Naive thymus-derived CD4-positive, alpha-beta T cell (primary cell): ENCODE data around the gene AP1G2. TPM values are rescaled to one million over a fixed set of nuclear protein-coding genes. Genes with fewer than 3 reads are reported as not detected.
A peak's percentile ranks its signal among the peaks of the same experiment; 100 is the strongest.

Experiments
- ATAC-seq: fragments of 150-1000 bp; cut with Tn5 transposase; 2 replicates; pipeline ENCODE4 v1.10.0; 2021; ENCODE audit warnings: mild to moderate bottlenecking, moderate library complexity
- CTCF ChIA-PET: fragments of 350-600 bp; sonication (Branson Sonifier 250); formaldehyde crosslinking; loops from one replicate; lab custom pipeline; 2021; ENCODE audit warnings: antibody characterized with exemption; lab: Charles Lee
- POLR2A ChIA-PET: fragments of 350-600 bp; sonication (Branson Sonifier 250); formaldehyde crosslinking; loops from one replicate; lab custom pipeline; 2021; ENCODE audit warnings: antibody characterized with exemption, inconsistent platforms; lab: Charles Lee
- DNase-seq, 9 donors: peaks; one replicate each; pipeline versions ENCODE4 v3.0.0 to v3.0.0-alpha.2; 2020 to 2022; ENCODE audit warnings: mixed read lengths in 1 of 9
- H3K27ac ChIP-seq: one replicate; pipeline ENCODE4 v1.7.0; 2013; ENCODE audit warnings: mild to moderate bottlenecking, low read depth, low read length, moderate library complexity
- H3K27me3 ChIP-seq, 2 donors: one replicate each; pipeline ENCODE4 v1.7.0; 2013; ENCODE audit warnings: low read length in 2 of 2, mild to moderate bottlenecking in 2 of 2, moderate library complexity in 2 of 2; ENCODE audit not compliant: control insufficient read depth in 2 of 2, insufficient read depth in 2 of 2
- H3K36me3 ChIP-seq, 3 experiments: 1 replicate in 2 of 3; 2 replicates in 1 of 3; pipeline ENCODE4 v1.7.0; 2013; ENCODE audit warnings: low read length in 3 of 3, mild to moderate bottlenecking in 3 of 3, moderate library complexity in 1 of 3; ENCODE audit not compliant: insufficient read depth in 3 of 3, control insufficient read depth in 2 of 3
- H3K4me1 ChIP-seq, 2 donors: one replicate each; pipeline ENCODE4 v1.7.0; 2013; ENCODE audit warnings: low read length in 2 of 2, mild to moderate bottlenecking in 2 of 2, moderate library complexity in 1 of 2; ENCODE audit not compliant: control insufficient read depth in 2 of 2, insufficient read depth in 2 of 2
- H3K4me3 ChIP-seq: 2 replicates; pipeline ENCODE4 v1.7.0; 2013; ENCODE audit warnings: mild to moderate bottlenecking, low read length
- H3K9me3 ChIP-seq, 3 experiments: 1 replicate in 2 of 3; 2 replicates in 1 of 3; pipeline ENCODE4 v1.7.0; 2013; ENCODE audit warnings: low read length in 3 of 3; ENCODE audit not compliant: control insufficient read depth in 2 of 3
- H3K27ac Mint-ChIP-seq, 9 donors: one replicate each; pipeline ENCODE4 v1.8.0; 2020 to 2022; ENCODE audit warnings: mixed read lengths in 9 of 9, mild to moderate bottlenecking in 8 of 9, moderate library complexity in 5 of 9, inconsistent platforms in 2 of 9
- H3K27me3 Mint-ChIP-seq, 5 donors: one replicate each; pipeline ENCODE4 v1.8.0; 2021 to 2022; ENCODE audit warnings: mixed read lengths in 5 of 5, mild to moderate bottlenecking in 1 of 5
- H3K36me3 Mint-ChIP-seq, 5 donors: one replicate each; pipeline ENCODE4 v1.8.0; 2020 to 2022; ENCODE audit warnings: mixed read lengths in 5 of 5, mild to moderate bottlenecking in 3 of 5, inconsistent platforms in 1 of 5
- H3K4me1 Mint-ChIP-seq, 7 donors: one replicate each; pipeline ENCODE4 v1.8.0; 2020 to 2022; ENCODE audit warnings: mixed read lengths in 7 of 7, mild to moderate bottlenecking in 3 of 7, inconsistent platforms in 1 of 7
- H3K4me3 Mint-ChIP-seq, 10 donors: one replicate each; pipeline ENCODE4 v1.8.0; 2020 to 2022; ENCODE audit warnings: mild to moderate bottlenecking in 10 of 10, mixed read lengths in 10 of 10, moderate library complexity in 6 of 10, inconsistent platforms in 2 of 10
- H3K9me3 Mint-ChIP-seq, 11 donors: one replicate each; pipeline ENCODE4 v1.8.0; 2020 to 2022; ENCODE audit warnings: mixed read lengths in 11 of 11, mild to moderate bottlenecking in 4 of 11, inconsistent platforms in 1 of 11, moderate library complexity in 1 of 11
- intact Hi-C, 2 donors: fragments of 100-400 bp; cut with micrococcal nuclease; formaldehyde crosslinking; loops; one replicate each; pipeline ENCODE4 v1.15.1; 2023
- polyA plus RNA-seq, 2 donors: library from polyadenylated mRNA; unstranded; fragments of 300-500 nt; fragmentation: Illumina TruSeq; gene quantifications; one replicate each; pipeline ENCODE4 v1.2.3, GENCODE V29; 2021
- total RNA-seq, 6 experiments: library from RNA in 5 of 6; stranded (reverse) in 5 of 6; gene quantifications; 1 replicate in 5 of 6; 2 replicates in 1 of 6; pipeline ENCODE4 v1.2.3 and lab custom pipeline; 2021 to 2026

Gene AP1G2
- total and polyA plus RNA-seq, 7 experiments from 2014 or later, result 66.4 to 548 (median 270) TPM

- H3K27me3 Mint-ChIP-seq, result no peaks in the 10 kb centered on the region
- peaks cover 8 to 32% (median 9%) of the 10 kb centered on the region in 5 donors for H3K36me3 Mint-ChIP-seq
- no peaks in the 10 kb centered on the region for H3K9me3 Mint-ChIP-seq
- Histone ChIP-seq H3K36me3 (peaks cover 0 to 76% (median 23%) of the 10 kb centered on the region in 3 experiments), H3K27ac (no peak overlapping the region), H3K4me1 (peaks cover 10 to 14% of the 10 kb centered on the region in 2 donors), H3K9me3 (no peaks in the 10 kb centered on the region), H3K27me3 (no peaks in the 10 kb centered on the region), H3K4me3 (no peak overlapping the region)
- intact Hi-C loops, result loop anchor here (1.0 kb wide), 4 partner anchors 23 to 297 kb away; no protein-coding TSS in a partner anchor
- no peak for ATAC-seq
- peak overlapping the region in 5 of 9 donors; percentile 12 to 88 (median 67) for H3K27ac Mint-ChIP-seq
- POLR2A ChIA-PET, result interaction anchor here (0.6 to 0.8 kb wide), 3 partner anchors 19 to 1015 kb away, joined by 3 to 6 read pairs (median 4); no protein-coding TSS in a partner anchor
- DNase-seq, result no peak
- CTCF ChIA-PET, result interaction anchor here (0.6 to 4.8 kb wide), 10 partner anchors 10 to 87 kb away, joined by 3 to 64 read pairs (median 5); partner anchors contain the start of gene ZFHX2
- peaks cover 16 to 44% (median 37%) of the 10 kb centered on the region in 7 donors for H3K4me1 Mint-ChIP-seq
- peak overlapping the region in 1 of 10 donors; percentile 2 for H3K4me3 Mint-ChIP-seq
These were observed 5.4 kb downstream of the AP1G2 start for GRCh38 chr14:23561873-23562821.

- no peak overlapping the region for H3K4me3 Mint-ChIP-seq
- H3K4me1 Mint-ChIP-seq, result peaks cover 20 to 43% (median 38%) of the 10 kb centered on the region in 7 donors
- H3K9me3 Mint-ChIP-seq, result no peaks in the 10 kb centered on the region
- Histone ChIP-seq H3K27me3 (no peaks in the 10 kb centered on the region), H3K9me3 (no peaks in the 10 kb centered on the region), H3K27ac (no peak overlapping the region), H3K36me3 (peaks cover 0 to 75% (median 23%) of the 10 kb centered on the region in 3 experiments), H3K4me3 (no peak overlapping the region), H3K4me1 (peaks cover 8 to 15% of the 10 kb centered on the region in 2 donors)
- H3K36me3 Mint-ChIP-seq, result peaks cover 8 to 32% (median 9%) of the 10 kb centered on the region in 5 donors
- intact Hi-C loops, result no loop called here
- CTCF ChIA-PET, result interaction anchor here (0.8 to 4.8 kb wide), 6 partner anchors 9 to 84 kb away, joined by 3 to 64 read pairs (median 5); partner anchors contain the start of gene ZFHX2
- POLR2A ChIA-PET, result no interaction called here
- DNase-seq (no peak), ATAC-seq (no peak)
- peak overlapping the region in 2 of 9 donors; percentile 67 to 88 for H3K27ac Mint-ChIP-seq
- no peaks in the 10 kb centered on the region for H3K27me3 Mint-ChIP-seq
These were observed 6.3 kb downstream of the AP1G2 start for GRCh38 chr14:23561259-23561658.

GRCh38 chr14:23559926-23560520 lies 7.6 kb downstream of the AP1G2 start:
- ChIA-PET POLR2A (interaction anchor here (0.6 to 1.4 kb wide), 4 partner anchors 10 to 239 kb away, joined by 3 to 12 read pairs (median 4); partner anchors contain the start of gene PABPN1), CTCF (interaction anchor here (0.7 to 4.8 kb wide), 7 partner anchors 21 to 290 kb away, joined by 3 to 64 read pairs (median 3); no protein-coding TSS in a partner anchor)
- H3K36me3 ChIP-seq, result peaks cover 0 to 68% (median 23%) of the 10 kb centered on the region in 3 experiments
- DNase-seq (no peak), ATAC-seq (no peak)
- H3K27ac ChIP-seq, result no peak overlapping the region
- intact Hi-C loops, result loop anchor here (5.0 to 10.0 kb wide), 4 partner anchors 258 to 875 kb away; partner anchors contain the start of genes ACIN1 (in 1 of the 2), C14orf119 (in 1 of the 2), DCAF11 (in 1 of the 2) and NRL (in 1 of the 2)
- no peak overlapping the region for H3K4me3 ChIP-seq
- H3K4me1 ChIP-seq, result peaks cover 6 to 14% of the 10 kb centered on the region in 2 donors
- Mint-ChIP-seq H3K4me3 (no peak overlapping the region), H3K27me3 (no peaks in the 10 kb centered on the region), H3K36me3 (peaks cover 8 to 28% (median 9%) of the 10 kb centered on the region in 5 donors), H3K4me1 (peaks cover 24 to 51% (median 45%) of the 10 kb centered on the region in 7 donors), H3K27ac (peak overlapping the region in 4 of 9 donors; percentile 4 to 71 (median 30)), H3K9me3 (no peaks in the 10 kb centered on the region)
- H3K27me3 ChIP-seq, result no peaks in the 10 kb centered on the region
- H3K9me3 ChIP-seq, result no peaks in the 10 kb centered on the region

- POLR2A ChIA-PET, result interaction anchor here (0.7 to 1.4 kb wide), 7 partner anchors 10 to 238 kb away, joined by 3 to 12 read pairs (median 3); partner anchors contain the start of gene PABPN1
- Mint-ChIP-seq H3K27ac (peak overlapping the region in 6 of 9 donors; percentile 9 to 71 (median 39)), H3K9me3 (no peaks in the 10 kb centered on the region), H3K4me3 (peak overlapping the region in 1 of 10 donors; percentile 6), H3K27me3 (no peaks in the 10 kb centered on the region), H3K4me1 (peaks cover 24 to 44% (median 41%) of the 10 kb centered on the region in 7 donors), H3K36me3 (peaks cover 6 to 26% (median 9%) of the 10 kb centered on the region in 5 donors)
- intact Hi-C loops, result loop anchor here (5.0 to 10.0 kb wide), 4 partner anchors 257 to 876 kb away; partner anchors contain the start of genes ACIN1 (in 1 of the 2), C14orf119 (in 1 of the 2), DCAF11 (in 1 of the 2) and NRL (in 1 of the 2)
- Histone ChIP-seq H3K27ac (no peak overlapping the region), H3K4me1 (peaks cover 6 to 14% of the 10 kb centered on the region in 2 donors), H3K27me3 (no peaks in the 10 kb centered on the region), H3K36me3 (peaks cover 0 to 60% (median 23%) of the 10 kb centered on the region in 3 experiments), H3K4me3 (no peak overlapping the region), H3K9me3 (no peaks in the 10 kb centered on the region)
- CTCF ChIA-PET, result interaction anchor here (0.7 to 4.8 kb wide), 8 partner anchors 11 to 291 kb away, joined by 3 to 64 read pairs (median 4); no protein-coding TSS in a partner anchor
- ATAC-seq (no peak), DNase-seq (peak; percentile 33 to 75 (median 54))
These were observed 8.3 kb downstream of the AP1G2 start for GRCh38 chr14:23559010-23559925.

- ChIA-PET POLR2A (interaction anchor here (0.9 to 1.1 kb wide), 4 partner anchors 11 to 83 kb away, joined by 3 to 4 read pairs (median 3); no protein-coding TSS in a partner anchor), CTCF (interaction anchor here (1.3 to 4.8 kb wide), 5 partner anchors 10 to 81 kb away, joined by 3 to 64 read pairs (median 5); no protein-coding TSS in a partner anchor)
- no peaks in the 10 kb centered on the region for H3K27me3 Mint-ChIP-seq
- H3K27me3 ChIP-seq, result no peaks in the 10 kb centered on the region
- no peak overlapping the region for H3K27ac ChIP-seq
- peaks cover 20 to 41% (median 38%) of the 10 kb centered on the region in 7 donors for H3K4me1 Mint-ChIP-seq
- H3K4me1 ChIP-seq, result peaks cover 6 to 14% of the 10 kb centered on the region in 2 donors
- H3K4me3 ChIP-seq, result no peak overlapping the region
- peak overlapping the region in 7 of 9 donors; percentile 51 to 95 (median 74) for H3K27ac Mint-ChIP-seq
- no peak for ATAC-seq
- H3K36me3 ChIP-seq, result peaks cover 0 to 52% (median 23%) of the 10 kb centered on the region in 3 experiments
- no peak for DNase-seq
- no peaks in the 10 kb centered on the region for H3K9me3 ChIP-seq
- no peaks in the 10 kb centered on the region for H3K9me3 Mint-ChIP-seq
- peak overlapping the region in 6 of 10 donors; percentile 1 to 98 (median 66) for H3K4me3 Mint-ChIP-seq
- H3K36me3 Mint-ChIP-seq, result peaks cover 4 to 22% (median 9%) of the 10 kb centered on the region in 5 donors
- intact Hi-C loops, result loop anchor here (5.0 to 10.0 kb wide), 4 partner anchors 256 to 876 kb away; partner anchors contain the start of genes ACIN1 (in 1 of the 2), C14orf119 (in 1 of the 2), DCAF11 (in 1 of the 2) and NRL (in 1 of the 2)
These were observed 9.1 kb downstream of the AP1G2 start for GRCh38 chr14:23558346-23559009.
